GM20431 (cell line): ENCODE data around the gene MBP.

Experiments
- in situ Hi-C: fragments of 300-500 bp; cut with MseI, MboI; formaldehyde crosslinking; loops from one replicate; pipeline ENCODE4 v1.15.0; 2020; ENCODE audit warnings: low sequenced_read_pairs; ENCODE audit not compliant: unreplicated experiment

Gene MBP

DNA sequence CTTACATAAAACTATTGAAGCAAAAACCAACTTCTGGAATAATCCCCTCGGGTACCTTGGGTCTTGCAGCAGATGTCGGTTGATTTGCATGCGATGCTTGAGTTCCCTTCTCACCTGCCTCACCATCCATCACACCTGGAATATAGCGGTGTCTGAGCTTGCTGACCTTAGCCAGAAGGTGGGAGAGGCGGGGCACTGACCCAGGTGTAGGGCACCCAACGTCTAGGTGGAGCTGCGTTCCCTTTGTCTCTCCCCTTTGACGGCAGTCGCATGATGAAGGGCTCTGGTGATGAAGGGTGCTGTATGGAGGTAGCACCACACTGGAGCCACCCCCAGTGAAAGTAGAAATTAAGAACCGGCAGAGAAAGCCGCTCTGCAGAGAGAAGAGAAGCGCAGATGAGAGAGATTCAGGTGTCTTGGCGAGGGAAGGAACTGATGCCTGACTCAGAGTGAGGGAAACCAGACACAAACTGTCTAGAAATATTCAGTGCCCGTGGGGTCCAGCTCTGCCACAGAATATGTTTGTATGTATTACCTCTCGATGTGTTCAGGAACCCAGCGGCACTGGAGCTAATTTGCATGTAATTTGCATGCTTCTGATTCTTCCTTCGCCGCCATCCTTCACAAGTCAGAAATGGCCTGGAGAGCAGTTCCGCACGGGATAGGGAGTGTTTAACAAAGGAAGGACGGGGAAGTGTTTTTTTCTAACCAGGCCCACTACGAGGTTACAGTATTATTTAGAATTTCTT, 19.4 kb upstream of the MBP start:
- in situ Hi-C loops: no loop called here

DNA sequence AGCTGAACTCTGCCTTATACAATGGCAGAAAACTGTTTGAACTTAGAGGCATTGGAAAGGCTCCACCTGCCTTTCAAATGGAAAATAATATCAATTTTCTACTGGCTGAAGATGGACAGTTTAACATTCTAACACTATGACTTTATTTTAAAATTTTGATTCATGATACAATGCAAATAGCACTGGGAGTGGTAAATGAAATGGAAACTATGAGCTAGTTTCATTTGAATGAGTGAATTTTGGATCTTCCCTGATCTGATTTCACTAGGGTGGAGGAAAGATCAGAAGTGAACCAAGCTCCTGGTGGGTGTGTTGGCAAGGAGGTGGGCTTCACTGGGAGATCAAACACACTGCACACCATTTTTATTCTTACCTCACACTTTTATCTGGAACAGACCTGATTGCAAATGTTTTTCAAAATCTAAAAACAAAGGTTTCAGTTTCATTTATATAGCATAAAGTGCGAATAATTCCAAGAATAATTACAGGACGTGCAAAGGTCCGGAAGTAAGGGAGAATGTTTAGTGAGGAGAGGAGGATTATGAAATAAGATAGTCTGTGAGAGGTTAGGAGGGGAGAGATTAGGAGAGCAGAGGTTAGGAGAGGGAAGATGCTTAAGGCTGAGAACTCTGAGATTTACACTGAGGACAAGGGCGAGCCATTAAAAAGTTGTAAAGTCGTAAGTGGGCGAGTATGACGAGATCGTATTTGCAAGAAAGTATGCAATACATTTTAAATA, 18.6 kb upstream of the MBP start:
- in situ Hi-C loops: no loop called here

DNA sequence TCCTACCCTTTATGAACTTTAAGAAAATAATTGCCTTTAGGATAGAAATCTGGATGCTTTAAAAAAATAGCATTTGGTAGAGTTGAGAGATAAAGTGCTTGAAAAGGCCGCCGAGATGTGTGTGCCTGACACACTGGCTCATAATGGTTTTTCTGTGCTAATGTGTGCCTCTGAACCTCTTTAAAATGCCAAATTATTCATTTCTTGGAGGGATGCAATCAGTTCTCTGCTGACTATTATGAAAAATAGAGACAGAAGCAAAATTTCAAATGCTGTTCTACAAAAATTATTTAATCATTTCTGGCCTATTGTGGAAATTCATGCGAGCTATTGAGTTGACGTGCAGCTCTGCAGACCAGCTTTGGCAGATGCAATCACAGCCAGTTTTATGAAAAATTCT, 18.0 kb upstream of the MBP start:
- in situ Hi-C loops: no loop called here

DNA sequence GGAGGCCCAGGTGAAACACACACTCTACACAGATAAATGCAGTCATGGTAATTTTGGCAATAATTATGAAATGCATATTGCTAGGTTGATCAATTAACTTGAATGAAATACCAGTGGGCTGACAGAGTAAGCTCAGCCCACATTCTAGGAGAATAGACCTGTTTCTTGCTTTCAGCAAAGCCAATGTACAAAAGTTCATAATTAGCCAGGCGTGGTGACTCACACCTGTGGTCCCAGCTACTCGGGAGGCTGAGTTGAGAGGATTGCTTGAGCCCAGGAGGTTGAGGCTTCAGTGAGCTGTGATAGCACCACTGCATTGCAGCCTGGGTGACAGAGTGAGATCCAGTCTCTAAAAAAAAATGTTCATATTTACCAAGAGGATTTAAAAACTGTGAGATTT, 15.7 kb upstream of the MBP start:
- in situ Hi-C loops: no loop called here

DNA sequence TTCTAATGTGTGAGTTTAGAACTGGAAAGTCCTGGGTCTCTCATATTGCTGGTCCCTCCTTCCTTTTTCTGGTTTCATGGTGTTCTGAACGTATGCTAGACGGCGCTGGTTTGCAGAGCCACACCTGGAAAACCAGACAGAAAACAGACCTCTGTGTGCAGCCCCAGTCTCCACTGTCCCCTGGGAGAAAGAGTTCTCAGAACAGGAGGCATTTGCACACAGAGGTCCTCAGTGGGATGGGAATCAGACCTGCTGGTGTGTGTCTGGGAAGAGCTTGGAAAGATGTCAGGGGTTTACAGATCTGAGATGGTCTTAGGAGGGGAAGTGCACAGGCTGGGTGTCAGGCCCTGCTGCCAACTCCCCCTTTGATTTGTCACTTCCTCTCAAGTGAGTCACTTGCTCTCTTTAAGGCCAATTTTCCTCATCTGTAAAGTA, 14.9 kb upstream of the MBP start:
- in situ Hi-C loops: no loop called here

DNA sequence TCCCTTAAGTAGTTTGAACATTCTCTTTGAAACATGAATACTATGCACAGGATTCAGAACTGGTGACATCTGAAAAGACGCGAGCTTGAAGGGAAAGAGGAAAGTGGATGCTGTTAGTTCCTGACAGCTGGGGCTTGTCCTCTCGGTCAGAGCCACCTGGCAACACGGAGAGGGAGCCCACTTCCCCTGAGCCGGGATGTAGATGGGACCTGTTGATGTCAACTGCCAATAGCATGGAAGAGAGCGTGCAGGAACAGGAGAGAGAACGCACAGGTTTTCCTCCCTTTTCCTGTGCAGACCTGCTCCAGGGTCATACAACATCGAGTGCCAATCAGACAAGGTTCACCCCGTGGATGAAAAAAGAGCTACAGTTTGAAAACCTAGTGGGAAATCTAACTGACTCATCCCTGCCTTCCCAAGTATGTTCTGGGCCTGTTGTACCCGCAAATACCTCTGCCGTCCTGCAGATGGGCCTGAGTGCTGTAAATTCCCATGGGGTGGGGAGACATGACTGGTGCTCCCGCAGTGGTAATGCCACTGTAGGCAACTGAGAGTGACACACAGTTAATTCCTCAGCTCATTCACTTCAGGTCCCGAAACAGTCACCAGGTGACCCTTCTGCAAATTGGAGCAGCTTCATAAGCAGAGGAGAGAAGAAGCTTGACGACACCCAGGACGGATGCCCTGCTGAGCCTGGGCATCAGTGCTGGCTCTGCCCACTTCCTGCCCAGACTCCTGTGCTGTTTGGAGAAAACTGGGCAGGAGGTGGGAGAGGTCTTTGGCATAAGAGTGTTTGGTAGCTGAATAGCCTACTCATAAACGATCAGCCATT, 13.9 kb upstream of the MBP start:
- in situ Hi-C loops: no loop called here

DNA sequence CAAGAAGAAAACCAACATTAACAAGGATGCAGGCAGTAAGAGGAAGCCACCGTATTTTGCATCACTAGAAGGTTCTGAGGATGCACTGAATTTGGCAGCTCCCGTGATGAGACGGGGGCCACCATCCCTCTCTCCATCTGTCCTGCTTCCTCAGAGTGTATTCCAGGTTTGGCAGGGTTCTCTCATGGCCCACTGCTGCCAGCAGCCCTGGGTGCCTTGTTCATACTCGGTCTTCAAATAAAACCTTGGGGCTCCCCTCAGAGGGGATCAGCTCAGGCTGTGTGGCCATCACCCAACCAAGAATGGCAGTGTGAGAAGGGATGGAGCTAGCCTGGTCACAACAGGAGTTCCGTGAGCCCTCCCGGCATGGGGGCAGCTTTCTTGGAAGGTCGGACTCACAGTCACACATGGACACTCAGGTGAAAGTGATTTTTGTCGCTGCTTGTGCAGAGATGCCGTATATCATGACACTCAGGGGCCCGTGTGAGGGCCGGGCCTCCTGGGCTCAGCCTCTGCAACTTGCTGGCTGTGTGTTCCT, 12.8 kb upstream of the MBP start:
- in situ Hi-C loops: no loop called here

DNA sequence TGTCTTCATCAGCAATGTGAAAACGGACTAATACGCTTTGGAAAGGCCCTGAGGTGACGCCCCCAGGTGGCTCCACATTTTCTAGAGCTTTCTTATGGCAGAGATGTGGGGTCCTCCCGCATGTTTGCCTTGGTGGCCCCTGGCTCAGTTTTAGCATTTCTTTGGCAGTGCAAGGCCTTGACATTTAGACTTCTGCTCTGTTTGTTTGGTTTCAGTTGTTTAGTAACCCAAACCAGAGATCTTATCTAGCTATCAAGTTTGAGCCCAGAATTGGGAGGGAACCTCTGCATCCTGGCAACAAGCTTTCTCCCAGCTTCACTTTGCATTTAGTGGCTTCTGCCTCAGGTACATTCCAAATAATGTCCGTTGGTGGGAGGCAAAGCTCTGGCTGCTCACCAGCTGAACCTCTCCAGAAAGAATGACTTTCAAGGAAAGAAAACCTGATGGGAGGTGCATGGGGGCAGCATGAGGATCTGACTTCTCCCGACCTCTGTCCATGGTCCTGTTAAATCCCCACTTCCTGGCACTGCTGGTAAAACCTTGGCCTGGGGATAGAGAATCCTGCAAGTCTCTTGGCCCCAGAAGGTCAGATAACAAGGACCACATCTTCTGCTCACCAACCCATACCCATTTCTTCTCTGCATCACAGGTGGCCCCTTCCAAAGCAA, 12.0 kb upstream of the MBP start:
- in situ Hi-C loops: no loop called here

DNA sequence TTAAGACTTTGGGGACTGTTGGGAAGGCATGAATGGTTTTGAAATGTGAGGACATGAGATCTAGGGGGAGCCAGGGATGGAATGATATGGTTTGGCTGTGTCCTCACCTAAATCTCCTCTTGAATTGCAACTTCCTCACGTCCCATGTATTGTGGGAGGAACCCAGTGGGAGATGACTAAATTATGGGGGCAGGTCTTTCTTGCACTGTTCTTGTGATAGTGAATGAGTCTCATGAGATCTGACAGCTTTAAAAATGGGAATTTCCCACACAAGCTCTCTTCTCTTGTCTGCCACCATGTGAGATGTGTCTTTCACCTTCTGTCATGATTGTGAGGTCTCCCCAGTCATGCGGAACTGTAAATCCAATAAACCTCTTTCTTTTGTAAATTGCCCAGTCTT, 11.5 kb upstream of the MBP start:
- in situ Hi-C loops: no loop called here

DNA sequence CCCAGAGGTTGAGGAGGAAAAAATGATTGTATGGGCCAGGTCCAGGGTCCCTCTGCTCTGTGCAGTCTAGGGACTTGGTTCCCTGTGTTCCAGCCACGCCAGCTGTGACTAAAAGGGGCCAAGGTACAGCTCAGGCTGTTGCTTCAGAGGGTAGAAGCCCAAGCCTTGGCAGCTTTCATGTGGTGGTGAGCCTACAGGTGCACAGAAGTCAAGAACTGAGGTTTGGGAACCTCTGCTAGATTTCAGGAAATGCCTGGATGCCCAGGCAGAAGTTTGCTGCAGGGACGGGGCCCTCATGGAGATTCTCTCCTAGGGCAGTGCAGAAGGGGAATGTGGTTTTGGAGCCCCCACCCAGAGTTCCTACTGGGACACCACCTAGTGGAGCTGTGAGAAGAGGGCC, 10.6 kb upstream of the MBP start:
- in situ Hi-C loops: no loop called here

DNA sequence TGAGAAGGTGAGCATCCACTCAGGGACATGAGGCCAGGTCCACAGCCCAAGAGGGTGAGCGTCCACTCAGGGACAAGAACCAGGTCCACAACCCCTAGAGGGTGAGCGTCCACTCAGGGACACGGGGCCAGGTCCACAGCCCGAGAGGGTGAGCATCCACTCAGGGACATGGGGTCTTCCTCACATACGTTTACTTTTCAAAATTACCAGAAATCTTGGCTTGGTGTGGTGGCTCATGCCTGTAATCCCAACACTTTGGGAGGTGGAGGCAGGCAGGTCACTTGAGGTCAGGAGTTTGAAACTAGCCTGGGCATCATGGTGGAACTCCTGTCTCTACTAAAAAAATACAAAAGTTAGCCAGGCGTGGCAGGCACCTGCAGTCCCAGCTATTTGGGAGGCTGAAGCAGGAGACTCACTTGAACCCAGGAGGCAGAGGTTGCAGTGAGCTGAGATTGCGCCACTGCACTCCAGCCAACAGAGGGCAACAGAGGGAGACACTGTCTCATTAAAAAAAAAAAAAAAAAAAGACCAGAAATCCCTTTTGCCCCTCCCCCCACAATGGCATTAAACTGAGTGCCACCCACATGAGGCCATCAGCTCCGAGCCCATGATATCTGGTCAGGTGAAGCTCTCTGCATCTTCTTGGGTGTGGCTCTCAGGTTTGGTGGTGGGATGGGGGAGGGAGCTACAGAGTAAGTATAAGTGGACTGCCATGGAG, 9.0 kb upstream of the MBP start:
- in situ Hi-C loops: no loop called here

DNA sequence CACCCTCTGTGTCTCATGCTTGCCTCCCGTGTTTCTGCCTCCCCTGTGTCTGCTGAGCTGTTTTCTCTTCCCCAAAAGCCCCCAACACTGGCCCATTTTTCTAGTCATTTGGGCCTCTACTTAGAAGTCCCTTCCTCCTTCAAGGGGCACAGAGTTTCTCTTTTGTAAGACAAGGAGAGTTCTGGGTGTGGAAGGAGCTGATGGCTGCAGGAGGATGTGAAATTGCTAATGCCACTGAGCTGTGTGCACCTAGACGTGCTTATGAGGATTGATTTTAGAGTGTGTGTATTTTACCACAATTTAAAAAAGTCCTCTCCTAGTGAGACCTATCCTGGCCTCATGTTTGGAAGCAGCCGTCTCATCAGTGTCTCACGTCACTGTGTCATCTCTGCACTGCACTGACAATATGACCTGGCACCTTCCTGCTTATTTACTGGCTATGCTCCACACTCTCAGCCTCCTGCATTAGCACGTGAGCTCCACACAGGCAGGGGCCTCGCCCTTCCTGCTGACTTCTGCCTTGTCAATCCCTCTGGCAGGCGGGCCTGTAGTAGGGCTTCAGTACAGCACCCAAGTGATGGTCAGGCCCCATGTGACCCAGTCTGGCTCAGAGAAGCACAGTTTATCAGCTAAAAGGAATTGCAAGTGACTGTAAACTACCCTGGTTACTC, 8.0 kb upstream of the MBP start:
- in situ Hi-C loops: no loop called here

DNA sequence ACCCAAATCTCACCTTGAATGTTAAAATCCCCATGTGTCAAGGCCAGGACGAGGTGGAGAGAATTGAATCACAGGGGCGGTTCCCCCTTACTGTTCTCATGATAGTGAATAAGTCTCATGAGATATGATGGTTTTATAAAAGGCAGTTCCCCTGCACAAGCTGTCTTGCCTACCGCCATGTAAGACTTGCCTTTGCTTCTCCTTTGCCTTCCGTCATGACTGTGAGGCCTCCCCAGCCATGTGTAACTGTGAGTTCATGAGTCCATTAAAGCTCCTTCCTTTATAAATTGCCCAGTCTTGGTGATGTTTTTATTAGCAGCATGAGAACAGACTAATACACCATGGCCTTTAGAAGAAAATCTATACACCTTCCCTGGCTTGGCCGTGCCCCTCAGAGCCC, 7.4 kb upstream of the MBP start:
- in situ Hi-C loops: no loop called here

DNA sequence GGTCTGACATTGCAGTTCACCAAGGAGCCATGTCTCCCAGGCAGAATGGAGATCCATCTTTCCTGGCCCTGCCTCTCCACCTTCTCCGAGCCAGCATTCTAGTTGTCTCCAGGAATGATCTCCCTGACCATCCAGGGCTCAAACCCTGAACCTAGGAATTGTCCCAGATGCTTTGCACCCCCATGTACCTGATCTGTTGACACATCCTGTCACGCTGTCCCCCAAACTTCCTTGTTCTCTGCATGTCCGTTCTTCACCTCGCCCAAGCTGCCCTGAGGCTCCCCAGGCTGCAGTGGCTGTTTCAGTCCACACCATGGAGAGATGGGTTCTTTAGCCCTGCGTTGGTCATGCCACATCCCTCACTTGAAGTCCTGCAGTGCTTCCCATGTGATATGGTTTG, 7.0 kb upstream of the MBP start:
- in situ Hi-C loops: no loop called here

DNA sequence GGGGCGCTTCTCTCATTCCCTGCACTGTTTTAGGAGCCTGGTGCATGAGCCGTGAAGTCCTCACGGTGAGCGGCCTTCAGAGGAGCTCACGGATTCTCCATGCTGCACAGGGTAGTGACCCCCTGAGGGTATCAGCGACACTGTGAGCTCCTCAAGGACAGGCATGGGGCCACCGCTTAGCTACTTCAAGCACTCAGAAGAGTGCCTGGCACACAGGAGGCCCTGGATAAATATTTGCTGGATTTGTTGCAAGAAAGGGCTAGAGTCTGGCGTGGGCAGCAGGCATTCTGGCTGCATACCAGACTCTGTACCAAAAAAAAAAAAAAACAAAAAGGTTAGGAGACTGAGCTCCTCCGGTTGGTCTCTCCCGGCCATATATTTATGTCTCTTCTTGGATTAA, 5.7 kb upstream of the MBP start:
- in situ Hi-C loops: no loop called here

DNA sequence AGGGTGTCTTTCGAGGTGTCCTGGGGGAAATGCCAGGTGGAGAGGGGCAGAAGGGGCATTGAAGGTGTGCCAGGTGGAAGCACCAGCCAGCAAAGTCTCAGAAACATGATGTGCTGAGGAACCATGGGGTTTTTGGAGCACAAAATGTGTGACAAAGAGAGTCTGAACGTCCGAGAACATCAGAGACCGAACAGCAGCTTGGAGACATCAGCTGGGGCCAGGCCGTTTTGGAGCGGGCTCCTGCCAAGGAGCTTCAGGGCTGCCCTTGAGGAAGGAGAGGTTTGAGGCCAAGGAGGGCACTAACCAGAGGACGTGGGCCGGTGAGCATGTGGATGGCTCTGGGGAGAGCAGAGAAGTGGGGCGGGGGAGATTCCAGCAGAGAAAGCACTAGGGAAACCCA, 5.3 kb upstream of the MBP start:
- in situ Hi-C loops: no loop called here

DNA sequence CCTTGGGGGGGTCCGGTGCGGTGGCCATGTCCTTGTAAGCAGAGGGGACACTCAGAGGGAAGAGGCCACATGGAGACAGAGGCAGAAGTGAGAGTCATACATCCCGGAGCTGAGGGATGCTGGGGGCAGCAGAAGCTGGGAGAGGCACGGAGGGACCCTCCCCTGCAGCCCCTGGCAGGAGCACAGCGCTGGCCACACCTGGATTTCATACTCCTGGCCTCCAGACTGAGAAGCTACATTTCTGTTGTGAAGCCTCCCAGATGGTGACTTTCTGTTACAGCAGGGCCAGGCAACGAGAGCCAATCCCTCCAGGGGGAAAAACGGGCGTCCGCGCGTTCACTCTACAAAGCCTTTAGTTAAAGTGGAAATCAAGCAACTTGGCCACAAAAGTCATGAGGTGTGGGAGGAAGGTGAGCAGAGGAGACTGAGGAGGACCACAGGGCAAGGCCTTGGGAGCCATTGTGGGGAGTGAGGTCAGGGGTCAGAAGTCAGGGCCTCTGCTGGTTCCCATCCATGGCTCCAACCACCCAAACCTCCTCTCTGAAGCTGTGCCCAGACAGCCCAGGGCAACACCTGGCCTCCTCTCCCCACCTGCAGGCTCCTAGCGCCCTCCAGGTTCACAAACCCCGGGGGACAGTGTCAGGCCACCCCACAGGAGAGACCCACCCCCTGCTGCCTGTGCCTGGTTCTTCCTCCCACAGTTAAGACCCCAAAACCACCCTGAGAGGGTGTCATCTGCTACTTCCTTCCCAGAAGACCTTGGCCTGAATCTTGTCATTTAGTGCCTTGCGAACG, 4.5 kb upstream of the MBP start:
- in situ Hi-C loops: no loop called here

DNA sequence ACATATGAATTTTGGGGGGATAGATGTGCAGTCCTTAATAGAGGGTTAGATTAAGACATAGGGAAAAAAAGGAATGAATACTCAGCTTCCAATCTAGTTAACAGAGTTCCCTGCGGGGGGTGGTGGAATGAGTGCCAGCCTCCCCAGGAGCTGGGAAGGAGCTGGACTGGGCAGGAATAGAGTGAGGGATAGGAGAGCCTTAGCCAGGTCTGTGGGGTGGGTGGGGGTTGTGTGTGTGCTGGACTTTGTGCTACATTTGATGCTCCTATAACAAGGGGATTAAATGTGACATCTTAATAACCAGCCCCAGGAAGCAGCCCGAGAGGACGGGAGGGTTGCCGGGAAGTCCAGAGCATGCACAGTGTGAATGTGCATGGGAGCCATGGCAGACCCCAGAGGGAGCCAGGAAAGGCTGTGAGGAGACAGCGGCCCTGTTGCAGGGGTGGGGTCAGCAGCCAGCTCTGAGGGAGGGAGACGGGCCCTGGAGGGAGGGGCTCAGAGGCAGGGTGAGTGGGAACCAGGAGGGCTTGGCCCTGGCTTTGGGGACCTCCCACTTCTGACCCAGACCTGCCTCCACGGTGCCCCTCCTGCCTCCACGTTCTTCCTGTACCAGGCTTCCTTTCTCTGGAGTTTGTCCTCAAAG, 3.6 kb upstream of the MBP start:
- in situ Hi-C loops: no loop called here
